ENCODE results near the gene MICAL2.

DNA sequence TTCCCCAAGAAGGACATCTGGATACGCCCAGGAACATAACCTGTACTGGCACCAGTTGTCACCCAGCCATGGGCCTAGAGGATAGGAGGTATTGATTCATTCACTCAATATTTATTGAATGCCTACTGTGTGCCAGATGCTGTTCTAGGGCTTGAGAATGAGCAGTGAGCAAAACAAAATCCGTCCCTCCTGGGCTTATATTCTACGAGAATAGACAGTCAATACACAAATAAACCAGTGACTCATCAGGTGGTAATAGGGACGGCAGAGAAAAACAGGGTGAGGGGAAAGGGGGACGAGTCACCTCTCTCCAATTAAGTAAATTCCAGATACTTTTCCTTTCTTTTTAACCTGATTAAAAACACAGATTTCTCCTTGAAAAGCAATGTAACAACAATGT lies 103.5 kb downstream of the MICAL2 start:
- TF ChIP-seq POLR2A (IDR thresholded peaks at IDR 0.05): no peak
- TF ChIP-seq, protein P1, sequence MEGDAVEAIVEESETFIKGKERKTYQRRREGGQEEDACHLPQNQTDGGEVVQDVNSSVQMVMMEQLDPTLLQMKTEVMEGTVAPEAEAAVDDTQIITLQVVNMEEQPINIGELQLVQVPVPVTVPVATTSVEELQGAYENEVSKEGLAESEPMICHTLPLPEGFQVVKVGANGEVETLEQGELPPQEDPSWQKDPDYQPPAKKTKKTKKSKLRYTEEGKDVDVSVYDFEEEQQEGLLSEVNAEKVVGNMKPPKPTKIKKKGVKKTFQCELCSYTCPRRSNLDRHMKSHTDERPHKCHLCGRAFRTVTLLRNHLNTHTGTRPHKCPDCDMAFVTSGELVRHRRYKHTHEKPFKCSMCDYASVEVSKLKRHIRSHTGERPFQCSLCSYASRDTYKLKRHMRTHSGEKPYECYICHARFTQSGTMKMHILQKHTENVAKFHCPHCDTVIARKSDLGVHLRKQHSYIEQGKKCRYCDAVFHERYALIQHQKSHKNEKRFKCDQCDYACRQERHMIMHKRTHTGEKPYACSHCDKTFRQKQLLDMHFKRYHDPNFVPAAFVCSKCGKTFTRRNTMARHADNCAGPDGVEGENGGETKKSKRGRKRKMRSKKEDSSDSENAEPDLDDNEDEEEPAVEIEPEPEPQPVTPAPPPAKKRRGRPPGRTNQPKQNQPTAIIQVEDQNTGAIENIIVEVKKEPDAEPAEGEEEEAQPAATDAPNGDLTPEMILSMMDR (IDR thresholded peaks at IDR 0.05): no peak

Measured in thyroid gland (tissue), 4 donors.